NCI-H345 (cell line): ENCODE results near the gene TRPM3.

ENCODE experiments used
- DNase-seq: peaks from one replicate; lab custom pipeline; 2025; lab: John Stamatoyannopoulos, UW

TRPM3 gene

GRCh38 chr9:70552561-70552960 lies 568.9 kb downstream of the TRPM3 start:
- DNase-seq, result no peak

GRCh38 chr9:70551801-70552200 lies 569.6 kb downstream of the TRPM3 start:
- no peak for DNase-seq

GRCh38 chr9:70551396-70551795 lies 570.0 kb downstream of the TRPM3 start:
- DNase-seq, result no peak

GRCh38 chr9:70549926-70550325 lies 571.5 kb downstream of the TRPM3 start:
- DNase-seq, result no peak

- DNase-seq, result no peak
These were observed 579.0 kb downstream of the TRPM3 start for GRCh38 chr9:70542311-70542931.

GRCh38 chr9:70540016-70540415 lies 581.4 kb downstream of the TRPM3 start:
- no peak for DNase-seq

- no peak for DNase-seq
These were observed 581.9 kb downstream of the TRPM3 start for GRCh38 chr9:70539526-70539925.

GRCh38 chr9:70539001-70539400 lies 582.4 kb downstream of the TRPM3 start:
- DNase-seq, result no peak

GRCh38 chr9:70537084-70537483 lies 584.3 kb downstream of the TRPM3 start:
- no peak for DNase-seq

GRCh38 chr9:70535546-70536323 lies 585.7 kb downstream of the TRPM3 start:
- no peak for DNase-seq

GRCh38 chr9:70534471-70534870 lies 587.0 kb downstream of the TRPM3 start:
- DNase-seq, result no peak

- DNase-seq, result no peak
These were observed 587.4 kb downstream of the TRPM3 start for GRCh38 chr9:70534061-70534460.

- DNase-seq, result no peak
These were observed 587.9 kb downstream of the TRPM3 start for GRCh38 chr9:70533492-70533891.

- no peak for DNase-seq
These were observed 588.7 kb downstream of the TRPM3 start for GRCh38 chr9:70532716-70533115.

GRCh38 chr9:70531311-70531710 lies 590.1 kb downstream of the TRPM3 start:
- no peak for DNase-seq

GRCh38 chr9:70530716-70531115 lies 590.7 kb downstream of the TRPM3 start:
- DNase-seq, result no peak

GRCh38 chr9:70529833-70530232 lies 591.6 kb downstream of the TRPM3 start:
- no peak for DNase-seq

- DNase-seq, result no peak
These were observed 592.0 kb downstream of the TRPM3 start for GRCh38 chr9:70529377-70529776.

- no peak for DNase-seq
These were observed 594.5 kb downstream of the TRPM3 start for GRCh38 chr9:70526902-70527301.

- no peak for DNase-seq
These were observed 595.9 kb downstream of the TRPM3 start for GRCh38 chr9:70525519-70525918.

- DNase-seq, result no peak
These were observed 601.3 kb downstream of the TRPM3 start for GRCh38 chr9:70519912-70520724.

GRCh38 chr9:70517926-70518610 lies 603.4 kb downstream of the TRPM3 start:
- no peak for DNase-seq
